Measurements from ENCODE around the gene RPL26.

The RPL26 gene

DNA sequence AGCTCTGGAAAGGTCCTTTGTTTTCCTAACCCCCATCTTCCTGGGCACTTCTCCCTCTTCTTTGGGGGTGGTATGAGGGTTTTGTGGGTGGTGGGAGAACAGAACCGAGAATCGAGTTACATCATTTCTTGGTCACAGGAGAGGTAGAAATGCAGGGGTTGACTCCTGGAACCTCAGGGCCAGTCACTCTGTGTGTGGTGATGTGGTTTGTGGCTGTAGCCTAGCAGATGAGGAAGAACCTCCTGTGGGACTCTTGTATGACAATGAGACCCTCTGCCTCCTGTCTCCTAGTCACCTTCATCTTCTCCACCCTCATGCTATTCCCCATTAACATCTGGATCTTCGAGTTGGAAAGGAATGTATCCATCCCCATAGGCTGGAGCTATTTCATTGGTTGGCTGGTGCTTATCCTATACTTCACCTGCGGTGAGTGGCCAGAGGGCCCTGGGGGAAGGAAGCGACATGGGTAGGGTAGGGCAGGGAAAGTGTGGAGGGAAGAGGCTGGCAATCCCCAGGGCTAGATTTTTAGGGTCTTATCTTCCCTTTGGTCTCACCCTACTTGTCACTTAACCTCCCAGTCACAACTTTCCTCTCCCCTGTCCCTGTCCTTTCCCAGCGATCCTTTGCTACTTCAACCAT is 37.8 kb downstream of the RPL26 start:
- ATAC-seq (ENCODE audit: low read depth): no peak
- peaks cover 13% of the 10 kb centered on the region for H3K27me3 Mint-ChIP-seq
- H3K4me1 Mint-ChIP-seq: no peaks in the 10 kb centered on the region
- no peaks in the 10 kb centered on the region for H3K36me3 Mint-ChIP-seq
- H3K27ac Mint-ChIP-seq: no peak overlapping the region
- no peak overlapping the region for H3K4me3 Mint-ChIP-seq
- no peak for DNase-seq (ENCODE audit: low spot score in 2 of 2)
- no peaks in the 10 kb centered on the region for H3K9me3 Mint-ChIP-seq

DNA sequence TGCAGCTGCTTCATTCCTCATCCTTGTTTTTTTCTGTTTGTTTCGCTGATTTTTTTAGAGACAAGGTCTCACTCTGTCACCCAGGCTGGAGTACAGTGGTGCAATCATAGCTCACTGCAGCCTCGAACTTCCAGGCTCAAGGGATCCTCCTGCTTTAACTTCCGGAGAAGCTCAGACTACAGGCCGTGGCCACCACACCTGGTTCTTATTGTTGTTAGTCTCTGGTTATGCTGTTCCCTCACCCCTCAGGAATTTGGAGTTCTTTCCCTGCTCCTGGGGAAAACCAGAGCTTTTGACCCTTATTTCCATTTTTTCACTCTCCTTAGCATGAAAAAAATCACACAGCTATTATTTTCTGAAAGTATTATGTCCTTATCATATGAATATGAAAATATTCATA is 41.5 kb downstream of the RPL26 start:
- no peak for DNase-seq (ENCODE audit: low spot score in 2 of 2)
- H3K36me3 Mint-ChIP-seq: no peaks in the 10 kb centered on the region
- H3K27ac Mint-ChIP-seq: peak overlapping the region; percentile 18
- H3K27me3 Mint-ChIP-seq: peaks cover 7% of the 10 kb centered on the region
- ATAC-seq (ENCODE audit: low read depth): no peak
- no peaks in the 10 kb centered on the region for H3K9me3 Mint-ChIP-seq
- peaks cover 11% of the 10 kb centered on the region for H3K4me1 Mint-ChIP-seq
- H3K4me3 Mint-ChIP-seq: no peak overlapping the region

DNA sequence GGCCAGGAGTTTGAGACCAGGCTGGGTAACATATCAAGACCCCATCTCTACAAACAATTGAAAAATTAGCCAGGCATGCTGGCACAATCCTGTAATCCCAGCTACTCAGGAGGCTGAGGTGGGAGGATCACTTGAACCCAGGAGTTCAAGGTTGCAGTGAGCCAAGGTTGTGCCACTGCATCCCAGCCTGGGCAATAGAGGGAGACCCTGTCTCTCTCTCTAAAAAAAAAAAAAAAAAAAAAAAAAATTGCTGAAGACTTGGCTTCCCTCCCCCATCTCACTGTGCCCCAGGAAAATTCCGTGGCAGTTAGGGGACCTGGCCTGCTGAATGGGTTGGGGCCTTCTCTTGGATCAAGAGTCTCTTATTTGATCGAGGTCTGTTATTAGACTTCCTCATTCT is 43.5 kb downstream of the RPL26 start, which contains the start of gene ODF4:
Gene ODF4, plus strand, starts transcription at position 301 of the 400 bp plus-strand sequence. CDS start 212 bp downstream, outside the sequence.
- H3K36me3 Mint-ChIP-seq: no peaks in the 10 kb centered on the region
- H3K4me3 Mint-ChIP-seq: no peak within 1 kb of the TSS
- ATAC-seq (ENCODE audit: low read depth) (no peak), DNase-seq (ENCODE audit: low spot score in 2 of 2) (no peak)
- no peaks in the 10 kb centered on the region for H3K9me3 Mint-ChIP-seq
- H3K27me3 Mint-ChIP-seq: peaks cover 2% of the 10 kb centered on the region
- H3K27ac Mint-ChIP-seq: peak within 1 kb of the TSS; percentile 9
- peaks cover 11% of the 10 kb centered on the region for H3K4me1 Mint-ChIP-seq

DNA sequence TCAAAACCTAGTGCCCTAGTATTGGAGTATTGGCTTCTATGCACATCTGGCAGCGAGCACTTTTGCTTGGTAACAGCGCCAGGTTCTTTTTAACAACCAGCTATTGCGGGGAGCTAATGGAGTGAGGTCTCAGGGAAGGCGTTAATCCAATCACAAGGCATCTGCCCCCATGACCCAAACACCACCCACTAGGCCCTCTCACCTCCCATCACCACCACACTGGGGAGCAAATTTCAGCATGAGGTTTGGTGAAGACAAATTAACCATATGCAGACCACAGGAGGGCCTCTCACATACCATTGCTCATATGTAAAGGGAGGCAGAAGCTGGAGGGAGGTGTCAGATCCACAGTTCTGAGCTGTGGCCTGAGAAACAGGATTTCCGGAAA is 44.2 kb downstream of the RPL26 start:
- Mint-ChIP-seq H3K9me3 (no peaks in the 10 kb centered on the region), H3K4me1 (peaks cover 11% of the 10 kb centered on the region), H3K4me3 (no peak overlapping the region), H3K27ac (no peak overlapping the region), H3K27me3 (peaks cover 3% of the 10 kb centered on the region), H3K36me3 (no peaks in the 10 kb centered on the region)
- ATAC-seq (ENCODE audit: low read depth) (no peak), DNase-seq (ENCODE audit: low spot score in 2 of 2) (no peak)

DNA sequence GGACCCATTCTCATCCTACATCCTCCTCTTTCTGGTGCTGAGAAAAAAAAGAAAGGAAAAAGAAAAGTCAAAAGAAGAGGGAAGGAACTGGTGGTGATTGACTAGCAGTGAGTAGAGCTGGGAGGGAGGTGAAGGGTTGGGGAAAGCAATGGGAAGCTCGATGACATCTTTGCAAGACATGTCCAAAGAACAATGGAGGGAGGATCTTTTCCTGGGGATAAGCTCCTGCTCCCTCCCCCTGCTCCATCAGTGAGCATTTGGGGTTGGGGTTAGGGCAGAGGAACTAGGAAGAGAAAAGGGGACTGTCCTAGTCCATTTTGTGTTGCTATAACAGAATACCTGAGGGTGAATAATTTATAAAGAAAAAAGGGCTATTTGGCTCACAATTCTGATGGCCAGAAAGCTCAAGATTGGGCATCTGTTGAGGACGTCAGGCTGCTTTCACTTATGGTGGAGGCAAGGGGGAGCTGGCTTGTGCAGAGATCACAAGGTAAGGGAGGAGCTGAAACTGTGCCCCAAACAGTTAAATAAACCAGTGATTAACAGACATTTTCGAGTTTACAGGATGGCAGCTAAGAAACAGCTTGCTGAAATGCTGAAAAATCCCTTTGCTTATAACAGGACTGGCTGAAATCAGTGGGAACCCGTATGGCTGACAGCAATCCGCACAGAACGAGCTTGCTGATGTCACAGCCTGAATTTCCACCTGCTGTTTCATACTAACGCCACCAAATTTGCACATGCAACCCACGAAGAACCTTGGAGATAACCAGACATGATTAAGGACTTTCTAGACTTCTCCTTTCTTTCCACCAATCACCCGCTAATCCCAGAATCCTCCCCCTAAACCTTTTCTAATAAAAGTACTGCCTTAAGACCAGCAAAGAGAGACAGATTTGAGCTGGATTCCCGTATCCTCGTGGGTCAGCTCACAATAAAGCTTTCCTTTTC is 44.9 kb downstream of the RPL26 start:
- ATAC-seq (ENCODE audit: low read depth) (peak; percentile 70), DNase-seq (ENCODE audit: low spot score in 2 of 2) (no peak)
- Mint-ChIP-seq H3K4me1 (peaks cover 11% of the 10 kb centered on the region), H3K27ac (no peak overlapping the region), H3K9me3 (no peaks in the 10 kb centered on the region), H3K36me3 (no peaks in the 10 kb centered on the region), H3K4me3 (peak overlapping the region; percentile 50), H3K27me3 (peaks cover 5% of the 10 kb centered on the region)

DNA sequence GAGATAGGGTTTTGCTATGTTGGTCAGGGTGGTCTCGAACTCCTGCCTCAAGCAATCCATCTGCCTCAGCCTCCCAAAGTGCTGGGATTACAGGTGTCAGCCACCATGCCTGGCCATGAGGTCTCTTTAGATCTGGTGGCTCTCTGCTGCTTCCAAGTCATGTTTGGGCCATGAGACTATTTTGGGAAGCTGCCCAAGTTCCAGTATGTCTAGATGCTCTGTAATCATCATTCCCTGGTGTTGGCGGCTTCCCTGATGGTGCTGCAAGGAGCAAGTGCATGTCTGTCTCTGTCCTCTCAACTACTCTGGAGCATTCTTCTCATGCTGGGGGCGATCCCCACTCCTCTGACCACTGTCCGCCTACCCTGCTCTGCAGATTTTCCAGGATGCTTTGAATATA is 49.7 kb downstream of the RPL26 start:
- no peaks in the 10 kb centered on the region for H3K36me3 Mint-ChIP-seq
- DNase-seq (ENCODE audit: low spot score in 2 of 2) (no peak), ATAC-seq (ENCODE audit: low read depth) (no peak)
- no peak overlapping the region for H3K4me3 Mint-ChIP-seq
- H3K27ac Mint-ChIP-seq: no peak overlapping the region
- H3K27me3 Mint-ChIP-seq: peaks cover 16% of the 10 kb centered on the region
- no peaks in the 10 kb centered on the region for H3K9me3 Mint-ChIP-seq
- peaks cover 7% of the 10 kb centered on the region for H3K4me1 Mint-ChIP-seq

DNA sequence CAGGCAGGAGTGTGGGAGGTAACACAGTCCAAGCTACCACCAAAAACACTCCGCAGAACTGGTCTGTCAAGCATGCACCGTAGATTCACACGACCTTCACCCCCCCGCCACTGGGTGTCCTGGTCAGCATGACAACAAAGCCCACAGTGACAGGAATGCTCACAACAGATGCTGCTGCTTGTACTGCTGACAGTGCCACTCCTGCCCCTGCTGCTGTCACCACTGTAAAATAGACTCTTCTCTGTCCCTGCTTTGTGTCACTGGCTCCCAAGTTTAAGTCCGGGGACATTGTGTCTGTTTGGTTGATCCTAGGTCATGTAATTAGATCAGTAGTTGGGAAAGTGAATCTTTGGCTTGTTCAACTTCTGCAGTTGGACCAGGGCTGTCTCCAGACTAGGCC is 50.3 kb downstream of the RPL26 start:
- peaks cover 1% of the 10 kb centered on the region for H3K4me1 Mint-ChIP-seq
- ATAC-seq (ENCODE audit: low read depth): no peak
- H3K36me3 Mint-ChIP-seq: no peaks in the 10 kb centered on the region
- H3K4me3 Mint-ChIP-seq: no peak overlapping the region
- no peaks in the 10 kb centered on the region for H3K9me3 Mint-ChIP-seq
- DNase-seq (ENCODE audit: low spot score in 2 of 2): no peak
- H3K27me3 Mint-ChIP-seq: peaks cover 21% of the 10 kb centered on the region
- H3K27ac Mint-ChIP-seq: no peak overlapping the region

DNA sequence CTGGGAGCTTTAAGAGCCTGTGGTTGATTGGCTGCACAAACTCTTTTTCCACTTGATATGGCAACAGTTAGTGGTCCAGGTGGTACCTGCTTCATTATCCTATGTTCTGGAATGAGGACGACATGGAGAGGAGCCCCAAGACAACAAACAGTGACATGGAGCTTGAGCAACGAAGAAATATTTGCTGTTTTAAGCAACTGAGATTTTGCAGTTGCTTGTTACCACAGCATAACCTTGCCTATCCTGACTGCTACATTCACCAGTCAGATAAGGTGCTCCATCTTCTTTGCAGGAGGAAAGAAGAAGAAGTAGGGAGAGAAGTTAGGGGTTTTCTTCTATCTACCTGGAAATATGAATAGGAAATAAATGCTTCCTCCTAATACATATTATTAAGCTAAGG is 50.9 kb downstream of the RPL26 start:
- Mint-ChIP-seq H3K4me1 (no peaks in the 10 kb centered on the region), H3K36me3 (no peaks in the 10 kb centered on the region), H3K27me3 (peaks cover 21% of the 10 kb centered on the region), H3K4me3 (no peak overlapping the region), H3K27ac (no peak overlapping the region), H3K9me3 (no peaks in the 10 kb centered on the region)
- DNase-seq (ENCODE audit: low spot score in 2 of 2): no peak
- ATAC-seq (ENCODE audit: low read depth): no peak

All from memory B cell (primary cell).